WTC11 (cell line): ENCODE results near the gene LYRM4. TPM values are rescaled to one million over a fixed set of nuclear protein-coding genes. Genes with fewer than 3 reads are reported as not detected.

ENCODE experiments used
- ATAC-seq: fragments of 200-7000 bp; cut with Tn5 transposase; 2 replicates; pipeline ENCODE4 v1.10.0; 2021; ENCODE audit warnings: mild to moderate bottlenecking, moderate library complexity
- CTCF ChIA-PET: fragments of 300-600 bp; sonication (Branson Sonifier 250); formaldehyde crosslinking; loops from one replicate; lab custom pipeline; 2021; ENCODE audit warnings: antibody characterized with exemption; lab: Charles Lee
- POLR2A ChIA-PET: fragments of 350-600 bp; sonication (Branson Sonifier 250); formaldehyde crosslinking; loops from one replicate; lab custom pipeline; 2021; ENCODE audit warnings: antibody characterized with exemption; lab: Charles Lee
- DNase-seq: peaks from one replicate; pipeline ENCODE4 v3.0.0; 2021; ENCODE audit warnings: low spot score
- H3K27ac Mint-ChIP-seq: 2 replicates; pipeline ENCODE4 v1.8.0; 2021; ENCODE audit warnings: mixed read lengths
- H3K27me3 Mint-ChIP-seq: 2 replicates; pipeline ENCODE4 v1.8.0; 2021; ENCODE audit warnings: low read depth, mild to moderate bottlenecking, moderate library complexity, mixed read lengths
- H3K36me3 Mint-ChIP-seq: 2 replicates; pipeline ENCODE4 v1.8.0; 2021; ENCODE audit warnings: mixed read lengths
- H3K4me1 Mint-ChIP-seq: 2 replicates; pipeline ENCODE4 v1.8.0; 2022; ENCODE audit warnings: mixed read lengths
- H3K4me3 Mint-ChIP-seq: 2 replicates; pipeline ENCODE4 v1.8.0; 2021; ENCODE audit warnings: mild to moderate bottlenecking, moderate library complexity, mixed read lengths
- H3K9me3 Mint-ChIP-seq: 2 replicates; pipeline ENCODE4 v1.8.0; 2021; ENCODE audit warnings: mixed read lengths
- ETV6 ChIP-seq: sonication (generic); formaldehyde crosslinking; IDR thresholded peaks from 2 replicates; pipeline ENCODE4 v1.8.1; 2022; ENCODE audit warnings: mild to moderate bottlenecking, missing genetic modification reagents
- FOXK1 ChIP-seq: sonication (generic); formaldehyde crosslinking; IDR thresholded peaks from 2 replicates; pipeline ENCODE4 v1.8.0; 2022; ENCODE audit warnings: mild to moderate bottlenecking, moderate library complexity, missing genetic modification reagents
- NFATC4 ChIP-seq: fragments of 250-450 bp; sonication (Bioruptor Pico); IDR thresholded peaks from 2 replicates; pipeline ENCODE4 v1.9.0; 2021; ENCODE audit warnings: mild to moderate bottlenecking
- NR3C1 ChIP-seq: sonication (generic); formaldehyde crosslinking; conservative IDR thresholded peaks from 2 replicates; pipeline ENCODE4 v1.8.1; 2023; ENCODE audit warnings: low read depth, mild to moderate bottlenecking, missing genetic modification reagents
- PRRX2 ChIP-seq: fragments of 250-450 bp; sonication (Bioruptor Pico); IDR thresholded peaks from 2 replicates; pipeline ENCODE4 v1.8.0; 2021; ENCODE audit warnings: mild to moderate bottlenecking
- ZNF416 ChIP-seq: fragments of 250-450 bp; sonication (Bioruptor Pico); IDR thresholded peaks from 2 replicates; pipeline ENCODE4 v1.9.0; 2021; ENCODE audit warnings: mild to moderate bottlenecking, inconsistent platforms
- total RNA-seq: library from RNA; stranded (reverse); gene quantifications from 3 replicates; pipeline ENCODE4 v1.2.3, GENCODE V29; 2021
- TF ChIP-seq, protein P1 (sequence below): fragments of 200-600 bp; IDR thresholded peaks from 2 replicates; pipeline ENCODE4 v1.8.0; 2022; ENCODE audit warnings: antibody characterized with exemption
- TF ChIP-seq, protein P2 (sequence below): sonication (generic); formaldehyde crosslinking; IDR thresholded peaks from 2 replicates; pipeline ENCODE4 v1.8.0; 2022; ENCODE audit warnings: mild to moderate bottlenecking, missing genetic modification reagents
- TF ChIP-seq, protein P3 (sequence below): sonication (generic); formaldehyde crosslinking; IDR thresholded peaks from 2 replicates; pipeline ENCODE4 v1.8.0; 2023; ENCODE audit warnings: missing genetic modification reagents
- TF ChIP-seq, protein P4 (sequence below): fragments of 250-450 bp; sonication (Bioruptor Pico); IDR thresholded peaks from 2 replicates; pipeline ENCODE4 v1.9.0; 2021; ENCODE audit warnings: mild to moderate bottlenecking
- TF ChIP-seq, protein P5 (sequence below): sonication (generic); formaldehyde crosslinking; IDR thresholded peaks from 2 replicates; pipeline ENCODE4 v1.8.1; 2023; ENCODE audit warnings: mild to moderate bottlenecking, moderate library complexity, missing genetic modification reagents
- TF ChIP-seq, protein P6 (sequence below): sonication (generic); formaldehyde crosslinking; IDR thresholded peaks from 2 replicates; pipeline ENCODE4 v1.8.0; 2022; ENCODE audit warnings: mild to moderate bottlenecking, missing genetic modification reagents
- TF ChIP-seq, protein P7 (sequence below): sonication (generic); formaldehyde crosslinking; IDR thresholded peaks from 2 replicates; pipeline ENCODE4 v1.8.1; 2022; ENCODE audit warnings: low read depth, missing genetic modification reagents, borderline replicate concordance
- TF ChIP-seq, protein P8 (sequence below): fragments of 250-450 bp; sonication (Bioruptor Pico); IDR thresholded peaks from 2 replicates; pipeline ENCODE4 v1.8.0; 2021; ENCODE audit warnings: mild to moderate bottlenecking
- TF ChIP-seq, protein P9 (sequence below): sonication (generic); formaldehyde crosslinking; conservative IDR thresholded peaks from 2 replicates; pipeline ENCODE4 v1.8.1; 2023; ENCODE audit warnings: mild to moderate bottlenecking, low read depth, missing genetic modification reagents, moderate library complexity
- TF ChIP-seq, protein P10 (sequence below): sonication (generic); formaldehyde crosslinking; IDR thresholded peaks from 2 replicates; pipeline ENCODE4 v1.8.1; 2023; ENCODE audit warnings: mild to moderate bottlenecking, missing genetic modification reagents, borderline replicate concordance

LYRM4 gene
- total RNA-seq, 1 experiment from 2014 or later: 49.7 TPM

DNA sequence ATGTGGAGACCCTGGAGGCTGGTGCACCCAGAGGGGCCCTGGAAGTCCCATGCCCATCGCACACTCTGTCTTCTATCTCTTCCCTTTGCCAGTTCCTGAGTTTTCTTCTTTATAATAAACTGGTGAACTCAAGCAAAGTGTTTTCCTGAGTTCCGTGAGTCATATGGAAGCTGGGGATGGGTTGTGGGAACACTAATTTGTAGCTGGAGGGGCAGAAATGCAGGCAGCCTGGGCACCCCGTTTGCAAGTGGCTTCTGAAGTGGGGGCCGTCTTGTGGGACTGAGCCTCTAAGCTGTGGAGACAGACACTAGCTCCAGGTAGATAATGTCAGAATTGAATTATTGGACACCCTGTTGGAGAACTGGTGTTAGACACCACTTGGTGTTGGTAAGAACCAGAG lies 178.8 kb downstream of the LYRM4 start (continued):
- TF ChIP-seq, protein P1, sequence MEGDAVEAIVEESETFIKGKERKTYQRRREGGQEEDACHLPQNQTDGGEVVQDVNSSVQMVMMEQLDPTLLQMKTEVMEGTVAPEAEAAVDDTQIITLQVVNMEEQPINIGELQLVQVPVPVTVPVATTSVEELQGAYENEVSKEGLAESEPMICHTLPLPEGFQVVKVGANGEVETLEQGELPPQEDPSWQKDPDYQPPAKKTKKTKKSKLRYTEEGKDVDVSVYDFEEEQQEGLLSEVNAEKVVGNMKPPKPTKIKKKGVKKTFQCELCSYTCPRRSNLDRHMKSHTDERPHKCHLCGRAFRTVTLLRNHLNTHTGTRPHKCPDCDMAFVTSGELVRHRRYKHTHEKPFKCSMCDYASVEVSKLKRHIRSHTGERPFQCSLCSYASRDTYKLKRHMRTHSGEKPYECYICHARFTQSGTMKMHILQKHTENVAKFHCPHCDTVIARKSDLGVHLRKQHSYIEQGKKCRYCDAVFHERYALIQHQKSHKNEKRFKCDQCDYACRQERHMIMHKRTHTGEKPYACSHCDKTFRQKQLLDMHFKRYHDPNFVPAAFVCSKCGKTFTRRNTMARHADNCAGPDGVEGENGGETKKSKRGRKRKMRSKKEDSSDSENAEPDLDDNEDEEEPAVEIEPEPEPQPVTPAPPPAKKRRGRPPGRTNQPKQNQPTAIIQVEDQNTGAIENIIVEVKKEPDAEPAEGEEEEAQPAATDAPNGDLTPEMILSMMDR: no peak
- TF ChIP-seq, protein P2, sequence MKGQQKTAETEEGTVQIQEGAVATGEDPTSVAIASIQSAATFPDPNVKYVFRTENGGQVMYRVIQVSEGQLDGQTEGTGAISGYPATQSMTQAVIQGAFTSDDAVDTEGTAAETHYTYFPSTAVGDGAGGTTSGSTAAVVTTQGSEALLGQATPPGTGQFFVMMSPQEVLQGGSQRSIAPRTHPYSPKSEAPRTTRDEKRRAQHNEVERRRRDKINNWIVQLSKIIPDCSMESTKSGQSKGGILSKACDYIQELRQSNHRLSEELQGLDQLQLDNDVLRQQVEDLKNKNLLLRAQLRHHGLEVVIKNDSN (CRISPR knock-in tag): no peak
- TF ChIP-seq FOXK1 (CRISPR knock-in tag): no peak
- TF ChIP-seq, protein P3, sequence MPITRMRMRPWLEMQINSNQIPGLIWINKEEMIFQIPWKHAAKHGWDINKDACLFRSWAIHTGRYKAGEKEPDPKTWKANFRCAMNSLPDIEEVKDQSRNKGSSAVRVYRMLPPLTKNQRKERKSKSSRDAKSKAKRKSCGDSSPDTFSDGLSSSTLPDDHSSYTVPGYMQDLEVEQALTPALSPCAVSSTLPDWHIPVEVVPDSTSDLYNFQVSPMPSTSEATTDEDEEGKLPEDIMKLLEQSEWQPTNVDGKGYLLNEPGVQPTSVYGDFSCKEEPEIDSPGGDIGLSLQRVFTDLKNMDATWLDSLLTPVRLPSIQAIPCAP (CRISPR knock-in tag): no peak
- no peak for TF ChIP-seq PRRX2 (CRISPR knock-in tag)

DNA sequence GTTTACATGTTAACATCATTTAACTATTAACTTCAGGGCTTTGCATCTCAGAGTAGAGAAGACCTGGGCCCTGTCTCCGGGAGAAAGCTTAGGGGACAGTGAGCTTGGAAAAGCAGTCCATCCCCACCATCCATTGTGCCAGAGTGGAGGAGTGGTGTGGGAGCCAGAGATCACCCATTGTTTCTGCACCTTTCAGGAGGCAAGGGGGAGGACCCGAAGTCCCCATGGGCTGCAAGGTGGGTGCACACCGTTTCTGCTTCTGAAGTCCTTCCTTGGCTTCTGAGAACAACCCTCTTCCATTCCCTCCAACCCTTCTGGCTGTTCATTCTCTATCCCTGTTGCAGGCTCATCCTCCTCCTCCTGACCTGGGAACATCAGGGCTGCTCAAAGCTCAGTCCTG lies 179.6 kb downstream of the LYRM4 start:
- H3K4me3 Mint-ChIP-seq: no peak overlapping the region
- TF ChIP-seq, protein P4, sequence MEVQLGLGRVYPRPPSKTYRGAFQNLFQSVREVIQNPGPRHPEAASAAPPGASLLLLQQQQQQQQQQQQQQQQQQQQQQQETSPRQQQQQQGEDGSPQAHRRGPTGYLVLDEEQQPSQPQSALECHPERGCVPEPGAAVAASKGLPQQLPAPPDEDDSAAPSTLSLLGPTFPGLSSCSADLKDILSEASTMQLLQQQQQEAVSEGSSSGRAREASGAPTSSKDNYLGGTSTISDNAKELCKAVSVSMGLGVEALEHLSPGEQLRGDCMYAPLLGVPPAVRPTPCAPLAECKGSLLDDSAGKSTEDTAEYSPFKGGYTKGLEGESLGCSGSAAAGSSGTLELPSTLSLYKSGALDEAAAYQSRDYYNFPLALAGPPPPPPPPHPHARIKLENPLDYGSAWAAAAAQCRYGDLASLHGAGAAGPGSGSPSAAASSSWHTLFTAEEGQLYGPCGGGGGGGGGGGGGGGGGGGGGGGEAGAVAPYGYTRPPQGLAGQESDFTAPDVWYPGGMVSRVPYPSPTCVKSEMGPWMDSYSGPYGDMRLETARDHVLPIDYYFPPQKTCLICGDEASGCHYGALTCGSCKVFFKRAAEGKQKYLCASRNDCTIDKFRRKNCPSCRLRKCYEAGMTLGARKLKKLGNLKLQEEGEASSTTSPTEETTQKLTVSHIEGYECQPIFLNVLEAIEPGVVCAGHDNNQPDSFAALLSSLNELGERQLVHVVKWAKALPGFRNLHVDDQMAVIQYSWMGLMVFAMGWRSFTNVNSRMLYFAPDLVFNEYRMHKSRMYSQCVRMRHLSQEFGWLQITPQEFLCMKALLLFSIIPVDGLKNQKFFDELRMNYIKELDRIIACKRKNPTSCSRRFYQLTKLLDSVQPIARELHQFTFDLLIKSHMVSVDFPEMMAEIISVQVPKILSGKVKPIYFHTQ (CRISPR knock-in tag): no peak
- TF ChIP-seq, protein P5, sequence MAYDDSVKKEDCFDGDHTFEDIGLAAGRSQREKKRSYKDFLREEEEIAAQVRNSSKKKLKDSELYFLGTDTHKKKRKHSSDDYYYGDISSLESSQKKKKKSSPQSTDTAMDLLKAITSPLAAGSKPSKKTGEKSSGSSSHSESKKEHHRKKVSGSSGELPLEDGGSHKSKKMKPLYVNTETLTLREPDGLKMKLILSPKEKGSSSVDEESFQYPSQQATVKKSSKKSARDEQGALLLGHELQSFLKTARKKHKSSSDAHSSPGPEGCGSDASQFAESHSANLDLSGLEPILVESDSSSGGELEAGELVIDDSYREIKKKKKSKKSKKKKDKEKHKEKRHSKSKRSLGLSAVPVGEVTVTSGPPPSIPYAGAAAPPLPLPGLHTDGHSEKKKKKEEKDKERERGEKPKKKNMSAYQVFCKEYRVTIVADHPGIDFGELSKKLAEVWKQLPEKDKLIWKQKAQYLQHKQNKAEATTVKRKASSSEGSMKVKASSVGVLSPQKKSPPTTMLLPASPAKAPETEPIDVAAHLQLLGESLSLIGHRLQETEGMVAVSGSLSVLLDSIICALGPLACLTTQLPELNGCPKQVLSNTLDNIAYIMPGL (CRISPR knock-in tag): no peak
- TF ChIP-seq, protein P6, sequence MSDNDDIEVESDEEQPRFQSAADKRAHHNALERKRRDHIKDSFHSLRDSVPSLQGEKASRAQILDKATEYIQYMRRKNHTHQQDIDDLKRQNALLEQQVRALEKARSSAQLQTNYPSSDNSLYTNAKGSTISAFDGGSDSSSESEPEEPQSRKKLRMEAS: no peak
- TF ChIP-seq, protein P7, sequence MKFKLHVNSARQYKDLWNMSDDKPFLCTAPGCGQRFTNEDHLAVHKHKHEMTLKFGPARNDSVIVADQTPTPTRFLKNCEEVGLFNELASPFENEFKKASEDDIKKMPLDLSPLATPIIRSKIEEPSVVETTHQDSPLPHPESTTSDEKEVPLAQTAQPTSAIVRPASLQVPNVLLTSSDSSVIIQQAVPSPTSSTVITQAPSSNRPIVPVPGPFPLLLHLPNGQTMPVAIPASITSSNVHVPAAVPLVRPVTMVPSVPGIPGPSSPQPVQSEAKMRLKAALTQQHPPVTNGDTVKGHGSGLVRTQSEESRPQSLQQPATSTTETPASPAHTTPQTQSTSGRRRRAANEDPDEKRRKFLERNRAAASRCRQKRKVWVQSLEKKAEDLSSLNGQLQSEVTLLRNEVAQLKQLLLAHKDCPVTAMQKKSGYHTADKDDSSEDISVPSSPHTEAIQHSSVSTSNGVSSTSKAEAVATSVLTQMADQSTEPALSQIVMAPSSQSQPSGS (CRISPR knock-in tag): no peak
- TF ChIP-seq NFATC4 (CRISPR knock-in tag): no peak
- TF ChIP-seq, protein P8, sequence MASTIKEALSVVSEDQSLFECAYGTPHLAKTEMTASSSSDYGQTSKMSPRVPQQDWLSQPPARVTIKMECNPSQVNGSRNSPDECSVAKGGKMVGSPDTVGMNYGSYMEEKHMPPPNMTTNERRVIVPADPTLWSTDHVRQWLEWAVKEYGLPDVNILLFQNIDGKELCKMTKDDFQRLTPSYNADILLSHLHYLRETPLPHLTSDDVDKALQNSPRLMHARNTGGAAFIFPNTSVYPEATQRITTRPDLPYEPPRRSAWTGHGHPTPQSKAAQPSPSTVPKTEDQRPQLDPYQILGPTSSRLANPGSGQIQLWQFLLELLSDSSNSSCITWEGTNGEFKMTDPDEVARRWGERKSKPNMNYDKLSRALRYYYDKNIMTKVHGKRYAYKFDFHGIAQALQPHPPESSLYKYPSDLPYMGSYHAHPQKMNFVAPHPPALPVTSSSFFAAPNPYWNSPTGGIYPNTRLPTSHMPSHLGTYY: no peak
- TF ChIP-seq, protein P9, sequence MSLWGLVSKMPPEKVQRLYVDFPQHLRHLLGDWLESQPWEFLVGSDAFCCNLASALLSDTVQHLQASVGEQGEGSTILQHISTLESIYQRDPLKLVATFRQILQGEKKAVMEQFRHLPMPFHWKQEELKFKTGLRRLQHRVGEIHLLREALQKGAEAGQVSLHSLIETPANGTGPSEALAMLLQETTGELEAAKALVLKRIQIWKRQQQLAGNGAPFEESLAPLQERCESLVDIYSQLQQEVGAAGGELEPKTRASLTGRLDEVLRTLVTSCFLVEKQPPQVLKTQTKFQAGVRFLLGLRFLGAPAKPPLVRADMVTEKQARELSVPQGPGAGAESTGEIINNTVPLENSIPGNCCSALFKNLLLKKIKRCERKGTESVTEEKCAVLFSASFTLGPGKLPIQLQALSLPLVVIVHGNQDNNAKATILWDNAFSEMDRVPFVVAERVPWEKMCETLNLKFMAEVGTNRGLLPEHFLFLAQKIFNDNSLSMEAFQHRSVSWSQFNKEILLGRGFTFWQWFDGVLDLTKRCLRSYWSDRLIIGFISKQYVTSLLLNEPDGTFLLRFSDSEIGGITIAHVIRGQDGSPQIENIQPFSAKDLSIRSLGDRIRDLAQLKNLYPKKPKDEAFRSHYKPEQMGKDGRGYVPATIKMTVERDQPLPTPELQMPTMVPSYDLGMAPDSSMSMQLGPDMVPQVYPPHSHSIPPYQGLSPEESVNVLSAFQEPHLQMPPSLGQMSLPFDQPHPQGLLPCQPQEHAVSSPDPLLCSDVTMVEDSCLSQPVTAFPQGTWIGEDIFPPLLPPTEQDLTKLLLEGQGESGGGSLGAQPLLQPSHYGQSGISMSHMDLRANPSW (CRISPR knock-in tag): no peak
- TF ChIP-seq ZNF416 (CRISPR knock-in tag): no peak
- no peak for TF ChIP-seq ETV6 (CRISPR knock-in tag)
- no peak for TF ChIP-seq NR3C1
- TF ChIP-seq, protein P10, sequence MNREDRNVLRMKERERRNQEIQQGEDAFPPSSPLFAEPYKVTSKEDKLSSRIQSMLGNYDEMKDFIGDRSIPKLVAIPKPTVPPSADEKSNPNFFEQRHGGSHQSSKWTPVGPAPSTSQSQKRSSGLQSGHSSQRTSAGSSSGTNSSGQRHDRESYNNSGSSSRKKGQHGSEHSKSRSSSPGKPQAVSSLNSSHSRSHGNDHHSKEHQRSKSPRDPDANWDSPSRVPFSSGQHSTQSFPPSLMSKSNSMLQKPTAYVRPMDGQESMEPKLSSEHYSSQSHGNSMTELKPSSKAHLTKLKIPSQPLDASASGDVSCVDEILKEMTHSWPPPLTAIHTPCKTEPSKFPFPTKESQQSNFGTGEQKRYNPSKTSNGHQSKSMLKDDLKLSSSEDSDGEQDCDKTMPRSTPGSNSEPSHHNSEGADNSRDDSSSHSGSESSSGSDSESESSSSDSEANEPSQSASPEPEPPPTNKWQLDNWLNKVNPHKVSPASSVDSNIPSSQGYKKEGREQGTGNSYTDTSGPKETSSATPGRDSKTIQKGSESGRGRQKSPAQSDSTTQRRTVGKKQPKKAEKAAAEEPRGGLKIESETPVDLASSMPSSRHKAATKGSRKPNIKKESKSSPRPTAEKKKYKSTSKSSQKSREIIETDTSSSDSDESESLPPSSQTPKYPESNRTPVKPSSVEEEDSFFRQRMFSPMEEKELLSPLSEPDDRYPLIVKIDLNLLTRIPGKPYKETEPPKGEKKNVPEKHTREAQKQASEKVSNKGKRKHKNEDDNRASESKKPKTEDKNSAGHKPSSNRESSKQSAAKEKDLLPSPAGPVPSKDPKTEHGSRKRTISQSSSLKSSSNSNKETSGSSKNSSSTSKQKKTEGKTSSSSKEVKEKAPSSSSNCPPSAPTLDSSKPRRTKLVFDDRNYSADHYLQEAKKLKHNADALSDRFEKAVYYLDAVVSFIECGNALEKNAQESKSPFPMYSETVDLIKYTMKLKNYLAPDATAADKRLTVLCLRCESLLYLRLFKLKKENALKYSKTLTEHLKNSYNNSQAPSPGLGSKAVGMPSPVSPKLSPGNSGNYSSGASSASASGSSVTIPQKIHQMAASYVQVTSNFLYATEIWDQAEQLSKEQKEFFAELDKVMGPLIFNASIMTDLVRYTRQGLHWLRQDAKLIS: no peak
- TF ChIP-seq, protein P2 (CRISPR knock-in tag): no peak
- CTCF ChIA-PET: no interaction called here
- DNase-seq: no peak
- H3K4me1 Mint-ChIP-seq: peaks cover under 1% of the 10 kb centered on the region; the same call in 1 of the 2 replicates
- POLR2A ChIA-PET: interaction anchor here (0.8 kb wide), 1 partner anchor 50 kb away, joined by 3 read pairs; no protein-coding TSS in a partner anchor
- peaks cover 13% of the 10 kb centered on the region for H3K9me3 Mint-ChIP-seq
- no peak overlapping the region for H3K27ac Mint-ChIP-seq
- no peaks in the 10 kb centered on the region for H3K36me3 Mint-ChIP-seq
- ATAC-seq: no peak
- H3K27me3 Mint-ChIP-seq: peaks cover 57% of the 10 kb centered on the region
